KOPT-K1 (cell line): ENCODE data around the gene AMFR.

Experiments
- H3K27ac ChIP-seq: fragments of 200-600 bp; sonication (generic); 2 replicates; pipeline ENCODE4 v1.5.1; 2016; ENCODE audit warnings: antibody characterized with exemption, mild to moderate bottlenecking, low read depth, low read length; ENCODE audit not compliant: poor library complexity, severe bottlenecking
- H3K36me3 ChIP-seq: fragments of 200-600 bp; sonication (generic); 2 replicates; pipeline ENCODE4 v1.5.1; 2017; ENCODE audit warnings: antibody characterized with exemption, mild to moderate bottlenecking, low read length, moderate library complexity; ENCODE audit not compliant: insufficient read depth
- H3K9me3 ChIP-seq: fragments of 200-600 bp; sonication (generic); 2 replicates; pipeline ENCODE4 v1.5.1; 2017; ENCODE audit warnings: antibody characterized with exemption, low read length, mild to moderate bottlenecking; ENCODE audit not compliant: insufficient read depth, poor library complexity, severe bottlenecking

Gene AMFR

GRCh38 chr16:56315955-56316354 is 109.4 kb downstream of the AMFR start:
- Histone ChIP-seq H3K27ac (no peak overlapping the region), H3K36me3 (no peaks in the 10 kb centered on the region), H3K9me3 (no peaks in the 10 kb centered on the region)

DNA sequence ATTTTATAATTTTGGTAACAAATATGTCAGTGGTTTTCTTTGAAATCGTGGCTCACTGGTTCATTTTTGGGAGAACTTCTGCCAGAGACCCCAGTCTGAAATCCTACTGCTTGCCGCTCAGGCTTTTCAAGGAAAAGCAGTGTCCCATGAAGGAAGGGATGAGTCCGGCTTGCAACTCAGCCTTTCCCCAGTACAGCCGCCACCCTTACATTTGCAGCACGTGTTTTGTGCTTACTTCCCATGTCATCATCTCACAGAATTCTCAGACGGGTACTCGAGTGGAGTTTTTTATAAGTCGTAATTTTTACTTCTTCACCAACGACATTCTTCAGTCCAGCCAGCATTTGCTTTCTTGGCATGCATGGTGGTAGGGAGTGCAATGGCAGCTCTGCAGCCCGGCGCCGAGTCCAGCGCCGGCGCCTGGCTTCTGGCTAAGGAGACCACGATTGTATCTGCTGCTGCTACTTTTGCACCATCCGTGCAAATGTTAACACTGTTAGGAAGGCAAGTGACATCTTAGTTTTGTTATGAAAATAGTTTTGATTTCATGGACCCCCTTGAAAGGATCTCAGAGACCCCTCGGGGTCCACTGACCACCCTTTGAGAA is 111.0 kb downstream of the AMFR start:
- H3K36me3 ChIP-seq = no peaks in the 10 kb centered on the region
- no peaks in the 10 kb centered on the region for H3K9me3 ChIP-seq
- no peak overlapping the region for H3K27ac ChIP-seq

- H3K9me3 ChIP-seq = no peaks in the 10 kb centered on the region
- H3K27ac ChIP-seq = no peak overlapping the region
- H3K36me3 ChIP-seq = no peaks in the 10 kb centered on the region
These were observed 112.8 kb downstream of the AMFR start for GRCh38 chr16:56312556-56312955.

- H3K9me3 ChIP-seq = no peaks in the 10 kb centered on the region
- no peak overlapping the region for H3K27ac ChIP-seq
- no peaks in the 10 kb centered on the region for H3K36me3 ChIP-seq
These were observed 113.4 kb downstream of the AMFR start for GRCh38 chr16:56312028-56312300.
